ENCODE measurements around the gene F2RL2.

F2RL2 gene

DNA sequence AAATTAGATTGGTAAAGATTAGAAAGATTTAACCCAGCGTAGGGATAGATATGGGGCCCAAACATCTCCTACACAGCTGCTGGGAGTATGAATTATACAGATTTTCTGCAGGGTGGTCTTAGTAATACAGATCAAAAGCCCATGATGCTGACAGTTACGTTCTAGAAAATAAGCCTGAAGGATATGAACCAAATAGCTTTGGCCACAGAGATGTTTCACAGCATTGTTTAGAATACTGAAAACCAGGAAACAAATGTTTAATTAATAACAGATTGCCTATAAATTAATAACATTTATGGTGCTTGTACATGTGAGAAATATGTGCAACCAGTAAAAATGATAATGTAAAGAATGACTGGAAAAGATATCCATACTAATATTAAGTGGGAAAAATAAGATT lies 24.7 kb downstream of the F2RL2 start:
- Histone ChIP-seq H2AFZ (ENCODE audit: low read depth) (no peak overlapping the region), H4K20me1 (ENCODE audit: insufficient read depth) (no peaks in the 10 kb centered on the region; the same call in 1 of the 2 replicates)

DNA sequence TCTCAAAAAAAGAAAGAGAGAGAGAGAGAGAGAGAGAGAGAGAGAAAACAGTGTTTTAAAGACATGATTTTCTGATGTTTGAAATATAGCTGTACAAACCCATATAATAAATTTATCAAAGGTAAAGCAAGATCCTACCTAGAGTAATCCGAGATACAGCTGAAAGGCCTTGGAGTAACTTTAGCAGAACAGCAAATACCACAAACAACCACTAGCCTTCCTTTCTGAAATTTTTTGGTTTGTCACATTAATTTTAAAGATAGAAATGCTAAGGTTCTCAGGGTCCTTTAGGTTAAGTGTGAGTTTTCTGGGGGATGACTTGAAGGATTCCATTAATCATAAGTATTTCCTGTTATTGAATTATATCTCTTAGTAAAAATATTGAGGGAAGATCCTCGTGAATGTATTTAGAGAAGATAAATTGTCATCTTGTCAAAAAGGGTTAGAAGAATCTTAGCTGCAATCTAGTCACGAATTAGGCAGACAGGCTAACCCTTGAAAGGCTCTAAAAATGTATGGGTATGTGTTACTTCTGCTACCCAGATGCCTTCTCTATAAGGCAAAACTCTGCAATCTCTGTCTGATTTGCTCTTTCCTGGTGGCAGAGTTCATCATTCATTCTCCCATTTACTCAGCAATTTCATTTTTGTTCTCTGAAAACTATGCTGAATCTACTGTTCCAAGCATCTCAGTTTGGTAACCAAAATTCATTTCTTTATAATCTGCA lies 27.3 kb downstream of the F2RL2 start:
- no peak overlapping the region for H3K9ac ChIP-seq
- no peak overlapping the region for H2AFZ ChIP-seq (ENCODE audit: low read depth)
- no peak overlapping the region for H3K4me2 ChIP-seq
- no peak overlapping the region for H3K4me3 ChIP-seq (IDR thresholded peaks at IDR 0.05; ENCODE audit: insufficient read depth, low read depth, low read length)
- peaks cover 6% of the 10 kb centered on the region for H3K4me1 ChIP-seq (ENCODE audit: low read depth, poor library complexity, severe bottlenecking)
- H4K20me1 ChIP-seq (ENCODE audit: insufficient read depth), result no peaks in the 10 kb centered on the region
- TF ChIP-seq, protein P1, sequence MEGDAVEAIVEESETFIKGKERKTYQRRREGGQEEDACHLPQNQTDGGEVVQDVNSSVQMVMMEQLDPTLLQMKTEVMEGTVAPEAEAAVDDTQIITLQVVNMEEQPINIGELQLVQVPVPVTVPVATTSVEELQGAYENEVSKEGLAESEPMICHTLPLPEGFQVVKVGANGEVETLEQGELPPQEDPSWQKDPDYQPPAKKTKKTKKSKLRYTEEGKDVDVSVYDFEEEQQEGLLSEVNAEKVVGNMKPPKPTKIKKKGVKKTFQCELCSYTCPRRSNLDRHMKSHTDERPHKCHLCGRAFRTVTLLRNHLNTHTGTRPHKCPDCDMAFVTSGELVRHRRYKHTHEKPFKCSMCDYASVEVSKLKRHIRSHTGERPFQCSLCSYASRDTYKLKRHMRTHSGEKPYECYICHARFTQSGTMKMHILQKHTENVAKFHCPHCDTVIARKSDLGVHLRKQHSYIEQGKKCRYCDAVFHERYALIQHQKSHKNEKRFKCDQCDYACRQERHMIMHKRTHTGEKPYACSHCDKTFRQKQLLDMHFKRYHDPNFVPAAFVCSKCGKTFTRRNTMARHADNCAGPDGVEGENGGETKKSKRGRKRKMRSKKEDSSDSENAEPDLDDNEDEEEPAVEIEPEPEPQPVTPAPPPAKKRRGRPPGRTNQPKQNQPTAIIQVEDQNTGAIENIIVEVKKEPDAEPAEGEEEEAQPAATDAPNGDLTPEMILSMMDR (conservative IDR thresholded peaks at IDR 0.05; ENCODE audit: low read depth, low read length), result no peak
- no peaks in the 10 kb centered on the region for H3K79me2 ChIP-seq (ENCODE audit: insufficient read depth, low read depth)
- no peak overlapping the region for H3K27ac ChIP-seq
- H3K36me3 ChIP-seq (ENCODE audit: insufficient read depth), result peaks cover 5% of the 10 kb centered on the region; the same call in 1 of the 2 replicates
- no peaks in the 10 kb centered on the region for H3K27me3 ChIP-seq (ENCODE audit: insufficient read depth, low read depth)

More for the DNA sequence above, 24.7 kb downstream of the F2RL2 start:
- TF ChIP-seq, protein P1 (conservative IDR thresholded peaks at IDR 0.05; ENCODE audit: low read depth, low read length), result no peak
- Histone ChIP-seq H3K4me3 (IDR thresholded peaks at IDR 0.05; ENCODE audit: insufficient read depth, low read depth, low read length) (no peak overlapping the region), H3K4me2 (no peak overlapping the region), H3K79me2 (ENCODE audit: insufficient read depth, low read depth) (no peaks in the 10 kb centered on the region), H3K9ac (no peak overlapping the region), H3K27me3 (ENCODE audit: insufficient read depth, low read depth) (no peaks in the 10 kb centered on the region), H3K27ac (no peak overlapping the region), H3K36me3 (ENCODE audit: insufficient read depth) (no peaks in the 10 kb centered on the region; the same call in 1 of the 2 replicates), H3K4me1 (ENCODE audit: low read depth, poor library complexity, severe bottlenecking) (no peaks in the 10 kb centered on the region)

DNA sequence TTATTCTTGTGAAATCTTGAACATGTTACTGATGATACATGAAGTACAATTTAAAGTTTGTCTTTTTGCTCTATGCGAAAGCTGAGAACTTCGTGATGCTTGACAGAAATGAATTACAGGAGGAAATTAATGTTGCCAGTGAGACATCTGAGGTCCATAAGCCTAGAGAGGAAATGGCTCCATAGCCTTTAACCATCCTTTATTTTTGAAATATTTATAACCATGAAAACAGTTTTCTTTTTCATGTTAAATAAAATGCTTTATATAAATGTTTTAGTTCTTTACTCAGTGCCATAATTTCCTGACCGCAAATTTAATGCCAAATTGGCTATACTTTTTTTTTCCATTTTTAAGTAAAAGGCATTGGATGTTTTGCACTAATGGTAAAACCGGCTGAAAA lies 29.1 kb downstream of the F2RL2 start:
- H3K27me3 ChIP-seq (ENCODE audit: insufficient read depth, low read depth), result no peaks in the 10 kb centered on the region

DNA sequence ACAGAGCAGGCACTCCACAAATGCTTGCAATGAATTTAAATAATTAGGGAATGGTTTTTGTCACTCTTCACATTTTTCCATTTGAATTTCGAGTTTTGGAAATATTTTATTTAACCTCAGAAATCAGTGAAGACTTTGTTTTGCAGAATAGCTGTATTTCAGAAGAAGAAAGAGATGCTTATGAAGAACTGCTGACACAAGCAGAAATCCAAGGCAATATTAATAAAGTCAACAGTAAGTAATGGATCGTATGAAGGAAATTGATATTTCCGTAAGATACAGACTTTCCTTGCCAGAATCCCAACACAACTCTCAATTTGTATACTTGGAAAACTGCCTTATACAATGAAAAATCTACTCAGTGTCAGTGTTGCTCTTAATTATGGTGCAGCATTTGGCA lies 30.5 kb downstream of the F2RL2 start:
- H3K27ac ChIP-seq, result no peak overlapping the region
- H3K27me3 ChIP-seq (ENCODE audit: insufficient read depth, low read depth), result no peaks in the 10 kb centered on the region
- no peak overlapping the region for H3K4me2 ChIP-seq
- peaks cover 5% of the 10 kb centered on the region; the same call in 1 of the 2 replicates for H3K36me3 ChIP-seq (ENCODE audit: insufficient read depth)
- no peaks in the 10 kb centered on the region for H4K20me1 ChIP-seq (ENCODE audit: insufficient read depth)
- TF ChIP-seq, protein P1 (conservative IDR thresholded peaks at IDR 0.05; ENCODE audit: low read depth, low read length), result no peak
- no peak overlapping the region for H2AFZ ChIP-seq (ENCODE audit: low read depth)
- peaks cover 22% of the 10 kb centered on the region for H3K4me1 ChIP-seq (ENCODE audit: low read depth, poor library complexity, severe bottlenecking)
- H3K9ac ChIP-seq, result no peak overlapping the region
- no peaks in the 10 kb centered on the region for H3K79me2 ChIP-seq (ENCODE audit: insufficient read depth, low read depth)
- H3K4me3 ChIP-seq (IDR thresholded peaks at IDR 0.05; ENCODE audit: insufficient read depth, low read depth, low read length), result no peak overlapping the region

More for the DNA sequence above, 29.1 kb downstream of the F2RL2 start:
- H3K27ac ChIP-seq, result no peak overlapping the region
- H2AFZ ChIP-seq (ENCODE audit: low read depth), result no peak overlapping the region
- no peak overlapping the region for H3K4me2 ChIP-seq
- H3K36me3 ChIP-seq (ENCODE audit: insufficient read depth), result peaks cover 5% of the 10 kb centered on the region; the same call in 1 of the 2 replicates
- no peaks in the 10 kb centered on the region for H4K20me1 ChIP-seq (ENCODE audit: insufficient read depth)
- TF ChIP-seq, protein P1 (conservative IDR thresholded peaks at IDR 0.05; ENCODE audit: low read depth, low read length), result no peak
- H3K4me1 ChIP-seq (ENCODE audit: low read depth, poor library complexity, severe bottlenecking), result peaks cover 22% of the 10 kb centered on the region
- no peak overlapping the region for H3K4me3 ChIP-seq (IDR thresholded peaks at IDR 0.05; ENCODE audit: insufficient read depth, low read depth, low read length)
- no peaks in the 10 kb centered on the region for H3K79me2 ChIP-seq (ENCODE audit: insufficient read depth, low read depth)
- no peak overlapping the region for H3K9ac ChIP-seq

All from KMS-11 (cell line).